Stomach smooth muscle (tissue), 2 donors: Measurements from ENCODE around the gene OR6N1.

ENCODE experiments used
- H3K27ac ChIP-seq: one replicate; pipeline ENCODE4 v1.7.0; 2013; ENCODE audit warnings: mild to moderate bottlenecking, low read length, inconsistent platforms
- H3K27me3 ChIP-seq, 2 donors: one replicate each; pipeline ENCODE4 v1.7.0; 2013; ENCODE audit warnings: low read length in 2 of 2; ENCODE audit not compliant: insufficient read depth in 2 of 2, control insufficient read depth in 1 of 2
- H3K36me3 ChIP-seq, 2 donors: one replicate each; pipeline ENCODE4 v1.7.0; 2013; ENCODE audit warnings: low read length in 2 of 2; ENCODE audit not compliant: control insufficient read depth in 2 of 2, insufficient read depth in 2 of 2
- H3K4me1 ChIP-seq: one replicate; pipeline ENCODE4 v1.7.0; 2013; ENCODE audit warnings: low read length; ENCODE audit not compliant: control insufficient read depth, insufficient read depth
- H3K4me3 ChIP-seq, 2 donors: one replicate each; pipeline ENCODE4 v1.7.0; 2013; ENCODE audit warnings: low read length in 2 of 2
- H3K9ac ChIP-seq, 2 donors: one replicate each; pipeline ENCODE4 v1.7.0; 2013; ENCODE audit warnings: low read length in 2 of 2, mild to moderate bottlenecking in 1 of 2
- H3K9me3 ChIP-seq, 2 donors: one replicate each; pipeline ENCODE4 v1.7.0; 2013; ENCODE audit warnings: low read length in 2 of 2; ENCODE audit not compliant: control insufficient read depth in 2 of 2
- donor health status: healthy.
- donor health status: Pancreatic carcinoma.

Gene OR6N1

DNA sequence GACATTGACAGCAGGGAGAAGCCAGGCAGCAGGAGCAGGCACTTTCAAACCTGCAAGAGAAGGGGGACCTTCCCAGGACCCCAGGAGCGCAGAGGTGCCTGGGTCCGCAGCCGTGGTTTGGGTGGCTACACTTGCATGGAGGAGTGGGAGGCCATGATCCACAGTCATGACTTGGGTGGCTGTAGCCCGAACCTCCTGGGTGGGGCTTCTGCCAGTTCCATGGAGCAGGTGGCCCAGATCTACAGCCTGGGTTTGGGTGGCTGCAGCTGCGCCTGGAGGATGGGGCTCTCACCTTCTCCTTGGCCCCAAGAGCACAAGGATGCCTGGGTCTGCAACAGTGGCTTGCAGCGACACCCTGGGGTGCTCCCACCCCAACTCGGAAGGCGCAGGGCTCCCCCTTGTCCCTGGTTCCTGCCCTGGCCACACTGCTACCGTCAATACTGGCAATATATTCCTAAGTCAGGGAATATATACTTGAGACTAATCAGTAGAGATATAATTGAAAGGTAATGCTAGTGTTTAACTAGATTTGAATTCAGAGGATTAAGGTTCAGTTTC, 19.8 kb downstream of the OR6N1 start:
- H3K36me3 ChIP-seq: no peaks in the 10 kb centered on the region
- H3K27me3 ChIP-seq: no peaks in the 10 kb centered on the region
- H3K9me3 ChIP-seq: no peaks in the 10 kb centered on the region
- no peak overlapping the region for H3K4me3 ChIP-seq
- no peaks in the 10 kb centered on the region for H3K4me1 ChIP-seq
- no peak overlapping the region for H3K9ac ChIP-seq
- no peak overlapping the region for H3K27ac ChIP-seq

DNA sequence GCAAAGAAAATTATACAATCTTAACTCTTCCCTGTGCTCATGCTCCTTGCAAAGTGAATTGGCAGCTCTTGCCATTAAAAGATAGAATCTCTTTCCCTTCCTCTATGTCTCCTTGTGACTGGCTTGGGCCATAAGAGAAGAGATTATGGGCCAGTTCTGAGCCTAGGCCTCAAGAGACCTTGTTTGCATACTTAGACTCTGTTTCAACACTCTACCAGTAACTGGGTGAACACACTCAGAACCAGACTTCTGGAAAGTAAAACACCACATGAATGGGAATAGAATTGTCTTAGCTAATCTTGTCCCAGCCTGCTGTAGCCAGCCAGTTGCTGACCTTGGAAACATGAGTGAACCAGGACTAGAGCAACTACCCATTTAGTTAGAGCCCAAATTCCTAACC, 36.1 kb downstream of the OR6N1 start:
- no peak overlapping the region for H3K4me3 ChIP-seq
- no peak overlapping the region for H3K9ac ChIP-seq
- no peaks in the 10 kb centered on the region for H3K36me3 ChIP-seq
- no peak overlapping the region for H3K27ac ChIP-seq
- H3K9me3 ChIP-seq: no peaks in the 10 kb centered on the region
- no peaks in the 10 kb centered on the region for H3K4me1 ChIP-seq
- H3K27me3 ChIP-seq: no peaks in the 10 kb centered on the region

DNA sequence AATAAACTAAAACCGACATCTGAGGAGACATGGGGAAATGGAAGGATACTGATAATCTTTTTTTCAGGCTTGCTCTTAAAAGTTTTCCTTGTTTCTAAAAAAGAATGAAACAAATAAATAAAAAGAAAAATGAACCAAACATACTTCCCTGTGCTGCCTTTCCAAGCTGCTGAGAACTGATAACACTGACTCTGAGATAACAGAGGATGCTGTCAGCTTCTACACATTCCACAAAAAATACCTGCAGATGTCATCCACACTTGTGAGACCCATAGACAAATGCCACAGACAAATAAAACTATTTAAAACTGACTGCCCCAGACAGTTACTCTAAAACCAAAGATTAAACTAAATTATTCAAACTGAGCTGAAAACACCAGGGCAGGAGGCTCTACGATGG, 39.5 kb downstream of the OR6N1 start:
- H3K4me3 ChIP-seq: no peak overlapping the region
- H3K4me1 ChIP-seq: no peaks in the 10 kb centered on the region
- H3K9ac ChIP-seq: no peak overlapping the region
- no peaks in the 10 kb centered on the region for H3K27me3 ChIP-seq
- no peak overlapping the region for H3K27ac ChIP-seq
- H3K36me3 ChIP-seq: no peaks in the 10 kb centered on the region
- H3K9me3 ChIP-seq: no peaks in the 10 kb centered on the region

DNA sequence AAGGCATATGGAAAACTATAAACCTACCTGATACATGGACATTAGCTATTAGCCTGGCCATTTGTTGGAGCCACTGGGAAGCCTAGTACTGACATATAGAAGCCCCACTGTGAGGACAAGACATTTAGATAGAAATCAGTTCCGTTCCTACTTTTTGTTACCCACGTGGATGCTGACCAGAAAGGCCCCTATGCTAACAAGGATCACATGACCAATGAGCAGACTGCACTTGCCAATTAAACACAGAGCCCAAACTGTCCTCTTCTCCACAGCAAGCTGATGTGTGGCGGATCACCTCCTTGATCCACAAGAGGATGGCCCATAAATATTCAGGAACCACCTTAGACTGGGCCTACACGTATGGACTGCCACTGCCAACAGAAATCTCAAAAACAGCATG, 40.3 kb downstream of the OR6N1 start:
- Histone ChIP-seq H3K9ac (no peak overlapping the region), H3K27ac (no peak overlapping the region), H3K27me3 (no peaks in the 10 kb centered on the region), H3K4me1 (no peaks in the 10 kb centered on the region), H3K36me3 (no peaks in the 10 kb centered on the region), H3K9me3 (no peaks in the 10 kb centered on the region), H3K4me3 (no peak overlapping the region)

DNA sequence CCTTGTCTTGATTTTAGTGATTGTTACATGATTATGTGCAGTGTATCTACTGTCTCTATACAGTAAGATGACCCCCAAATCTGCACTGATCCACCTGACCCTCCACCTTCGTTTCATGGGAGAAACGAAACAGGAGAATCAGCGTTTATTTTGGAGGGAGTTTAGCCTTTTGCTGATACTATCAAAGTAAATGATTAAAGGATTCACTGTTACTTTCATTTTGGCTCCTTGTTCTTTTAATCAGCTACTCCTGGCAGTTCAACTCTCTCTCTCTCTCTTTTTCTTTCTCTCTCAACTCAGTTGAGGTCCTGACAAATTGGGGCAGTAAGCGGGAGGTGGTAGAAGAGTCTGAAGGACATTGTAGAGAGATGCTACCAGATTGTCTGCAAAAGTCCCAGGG, 41.5 kb downstream of the OR6N1 start:
- no peak overlapping the region for H3K4me3 ChIP-seq
- H3K4me1 ChIP-seq: no peaks in the 10 kb centered on the region
- H3K9me3 ChIP-seq: no peaks in the 10 kb centered on the region
- H3K9ac ChIP-seq: no peak overlapping the region
- no peaks in the 10 kb centered on the region for H3K36me3 ChIP-seq
- no peak overlapping the region for H3K27ac ChIP-seq
- no peaks in the 10 kb centered on the region for H3K27me3 ChIP-seq

DNA sequence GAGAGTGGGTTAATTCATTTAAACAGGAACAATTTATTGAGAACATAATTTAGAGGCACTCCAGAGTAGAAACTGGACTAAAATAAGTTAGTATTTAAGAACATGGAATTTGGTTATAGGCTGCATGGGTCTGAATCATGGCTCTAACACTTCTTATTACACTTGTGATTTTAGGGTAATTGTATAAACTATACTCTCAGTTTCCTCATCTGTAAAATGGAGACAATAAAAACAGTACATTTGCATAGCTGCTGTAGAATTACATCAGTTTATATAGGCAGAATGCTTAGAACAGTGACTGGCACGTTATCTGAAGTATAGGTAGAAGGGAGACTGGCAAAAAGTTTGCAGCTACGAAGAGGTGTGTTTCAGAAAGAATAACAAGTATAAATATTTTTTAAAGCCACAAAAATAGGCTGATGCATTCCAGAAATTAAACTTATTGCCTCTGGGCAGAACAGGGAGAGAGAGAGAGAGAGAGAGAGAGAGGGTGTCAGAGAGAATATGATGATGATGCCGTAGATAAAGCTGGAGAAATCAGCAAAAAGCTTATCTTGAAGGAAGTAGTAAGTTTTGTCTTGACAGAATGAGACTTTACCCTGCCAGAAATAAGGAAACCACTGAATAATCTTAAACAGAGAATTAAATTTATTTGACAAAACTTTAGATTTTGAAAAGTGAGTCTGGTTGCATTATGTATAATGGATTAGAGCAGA, 43.3 kb downstream of the OR6N1 start:
- H3K27me3 ChIP-seq: no peaks in the 10 kb centered on the region
- no peak overlapping the region for H3K9ac ChIP-seq
- no peaks in the 10 kb centered on the region for H3K9me3 ChIP-seq
- H3K4me1 ChIP-seq: no peaks in the 10 kb centered on the region
- no peak overlapping the region for H3K4me3 ChIP-seq
- no peaks in the 10 kb centered on the region for H3K36me3 ChIP-seq
- no peak overlapping the region for H3K27ac ChIP-seq

DNA sequence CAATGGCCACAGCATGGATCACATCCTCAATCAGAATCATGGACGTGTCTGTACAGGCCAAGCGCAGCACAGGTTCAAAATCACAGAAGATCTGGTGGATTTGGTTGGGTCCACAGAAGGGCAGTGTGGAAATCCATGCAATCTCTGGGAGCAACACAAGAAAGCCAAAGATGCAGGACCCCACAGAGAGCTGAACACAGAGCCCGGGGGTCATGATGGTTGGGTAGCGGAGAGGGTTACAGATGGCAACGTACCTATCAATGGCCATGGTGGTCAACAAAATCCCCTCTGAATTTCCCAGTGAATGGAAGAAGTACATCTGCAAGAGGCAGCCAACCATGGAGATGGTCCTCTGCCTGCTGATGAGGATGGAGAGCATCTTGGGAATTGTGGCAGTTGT, 47.6 kb downstream of the OR6N1 start:
- Histone ChIP-seq H3K9ac (no peak overlapping the region), H3K9me3 (no peaks in the 10 kb centered on the region), H3K27ac (no peak overlapping the region), H3K27me3 (no peaks in the 10 kb centered on the region), H3K36me3 (no peaks in the 10 kb centered on the region), H3K4me1 (no peaks in the 10 kb centered on the region), H3K4me3 (no peak overlapping the region)

DNA sequence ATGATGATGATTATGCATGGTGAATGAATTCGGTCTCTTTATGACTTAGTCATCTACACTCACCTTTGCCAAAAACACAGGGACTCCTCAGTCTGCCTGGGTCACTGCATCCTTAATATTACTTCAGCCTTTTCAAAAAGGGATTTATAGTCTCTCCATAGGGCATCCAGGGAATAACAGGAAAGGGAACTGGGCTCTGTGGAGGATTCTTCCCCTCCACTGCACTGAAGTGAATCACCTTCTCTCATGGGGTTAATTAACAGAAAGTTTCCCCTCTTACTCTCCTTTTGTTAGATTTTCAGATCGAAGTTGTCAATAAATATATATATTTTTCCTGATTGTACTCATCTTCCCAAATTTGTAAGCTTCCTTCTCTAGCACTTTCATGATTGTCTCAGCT, 51.4 kb downstream of the OR6N1 start, which contains the start of gene OR6K3:
OR6K3 (minus strand) TSS at position 101 of the 400 bp plus-strand sequence. CDS start 2,605 bp downstream, outside the sequence.
- no peaks in the 10 kb centered on the region for H3K4me1 ChIP-seq

DNA sequence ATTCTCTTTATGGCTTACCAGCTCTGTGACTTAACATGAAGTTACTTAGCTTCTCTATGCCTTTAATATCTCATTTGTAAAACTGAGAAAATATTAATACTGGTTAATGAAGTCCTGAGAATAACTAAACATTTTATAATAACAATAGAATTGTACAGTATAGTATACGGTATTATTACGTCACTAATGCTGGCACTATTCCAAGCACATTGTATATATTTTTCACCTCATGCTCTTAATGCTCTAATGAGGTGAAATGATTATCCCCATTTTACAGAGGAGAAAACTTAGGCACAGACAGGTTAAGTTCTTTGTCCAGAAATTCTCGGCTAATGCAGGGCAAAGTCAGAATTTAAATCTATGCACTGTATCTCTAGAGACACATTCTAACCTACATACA, 52.3 kb downstream of the OR6N1 start:
- Histone ChIP-seq H3K27ac (no peak overlapping the region), H3K9ac (no peak overlapping the region), H3K36me3 (no peaks in the 10 kb centered on the region), H3K4me1 (no peaks in the 10 kb centered on the region), H3K9me3 (no peaks in the 10 kb centered on the region), H3K27me3 (no peaks in the 10 kb centered on the region), H3K4me3 (no peak overlapping the region)

More for the DNA sequence above, 51.4 kb downstream of the OR6N1 start, which contains the start of gene OR6K3:
- Histone ChIP-seq H3K4me3 (no peak within 1 kb of the TSS), H3K9me3 (no peaks in the 10 kb centered on the region), H3K36me3 (no peaks in the 10 kb centered on the region), H3K27me3 (no peaks in the 10 kb centered on the region), H3K27ac (no peak within 1 kb of the TSS), H3K9ac (no peak within 1 kb of the TSS)

DNA sequence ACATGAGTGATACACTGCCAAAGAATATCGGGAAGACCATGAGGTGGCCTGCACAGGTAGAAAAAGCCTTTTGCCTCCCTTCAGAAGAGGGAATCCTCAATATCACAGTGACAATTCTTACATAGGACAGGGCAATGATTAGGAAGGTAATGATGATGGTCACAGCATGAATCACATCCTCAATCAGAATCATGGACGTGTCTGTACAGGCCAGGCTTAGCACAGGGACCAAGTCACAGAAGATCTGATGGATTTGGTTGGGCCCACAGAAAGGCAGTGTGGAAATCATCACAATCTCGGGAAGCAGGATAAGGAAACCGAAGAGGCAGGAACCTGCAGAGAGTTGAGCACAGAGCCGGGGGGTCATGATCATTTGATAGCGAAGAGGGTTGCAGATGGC, 54.7 kb downstream of the OR6N1 start:
- Histone ChIP-seq H3K36me3 (no peaks in the 10 kb centered on the region), H3K4me1 (no peaks in the 10 kb centered on the region), H3K9me3 (no peaks in the 10 kb centered on the region), H3K27me3 (peaks cover 0 to 3% of the 10 kb centered on the region in 2 donors), H3K27ac (no peak overlapping the region), H3K4me3 (no peak overlapping the region), H3K9ac (no peak overlapping the region)

DNA sequence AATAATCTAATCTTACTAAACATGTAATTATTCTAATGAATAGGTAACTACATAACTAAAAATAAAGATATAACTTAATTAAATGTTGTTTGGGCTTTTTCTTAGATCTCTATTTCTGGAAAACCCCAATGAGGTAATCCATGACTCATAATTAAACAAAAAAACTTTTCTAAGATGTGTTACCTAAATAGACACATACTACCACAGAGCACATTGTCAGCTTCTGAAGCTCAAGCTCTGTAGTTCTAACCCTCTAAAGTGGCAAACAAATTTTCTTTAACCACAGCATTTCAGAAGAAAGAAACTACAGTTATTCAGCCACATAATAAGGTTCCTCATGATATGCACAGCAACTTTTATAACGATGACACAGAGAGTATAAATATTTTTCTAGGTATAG, 55.7 kb downstream of the OR6N1 start:
- H3K9ac ChIP-seq: no peak overlapping the region
- H3K27ac ChIP-seq: no peak overlapping the region
- H3K4me3 ChIP-seq: no peak overlapping the region
- H3K4me1 ChIP-seq: no peaks in the 10 kb centered on the region
- peaks cover 0 to 3% of the 10 kb centered on the region in 2 donors for H3K27me3 ChIP-seq
- H3K9me3 ChIP-seq: no peaks in the 10 kb centered on the region
- H3K36me3 ChIP-seq: no peaks in the 10 kb centered on the region
